ENCODE measurements around the gene COPS3. TPM values are rescaled to one million over a fixed set of nuclear protein-coding genes. Genes with fewer than 3 reads are reported as not detected.

The COPS3 gene
- total and polyA plus RNA-seq, 9 donors, result 38.1 to 68.8 (median 49.9) TPM

DNA sequence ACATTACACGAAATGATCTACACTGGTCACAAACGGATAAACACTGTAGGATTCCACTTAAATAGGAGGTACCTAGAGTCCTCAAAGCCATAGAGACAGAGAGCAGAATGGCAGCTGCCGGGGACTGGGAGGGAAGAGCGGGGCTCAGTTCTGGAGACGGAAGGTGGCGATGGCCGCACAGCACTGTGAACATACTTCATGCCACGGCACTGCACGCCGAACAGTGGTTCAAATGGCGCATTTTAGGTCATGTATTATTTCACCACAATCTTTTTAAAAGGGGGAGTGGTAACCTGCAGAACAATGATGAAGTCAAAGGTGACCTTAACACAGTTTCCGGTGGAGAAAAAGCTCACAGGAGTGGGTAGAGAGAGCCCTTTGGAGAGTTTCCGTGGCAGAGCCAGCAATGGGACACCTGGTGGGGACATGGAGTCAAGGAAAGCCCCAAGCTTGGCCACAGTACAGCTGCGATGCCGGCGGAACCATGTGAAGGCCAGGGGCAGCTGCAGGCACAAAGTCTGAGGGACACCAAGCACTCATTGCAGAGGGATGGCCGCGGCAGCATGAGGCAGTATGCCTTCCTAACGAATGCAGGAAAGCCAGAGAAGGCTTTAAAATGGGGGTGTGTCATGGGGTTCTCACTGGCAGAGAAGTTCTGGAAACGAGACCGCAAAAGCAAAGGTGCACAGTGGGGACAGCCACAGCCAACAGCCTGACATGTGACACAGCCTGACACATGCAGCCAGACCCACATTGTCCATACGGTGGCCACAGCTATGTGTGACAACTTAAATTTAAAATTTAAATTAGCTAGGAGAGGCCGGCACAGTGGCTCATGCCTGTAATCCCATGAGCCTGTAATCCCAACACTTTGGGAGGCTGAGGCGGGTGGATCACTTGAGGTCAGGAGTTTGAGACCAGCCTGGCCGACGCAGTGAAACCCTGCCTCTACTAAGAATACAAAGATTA is 51.3 kb downstream of the COPS3 start:
- no peaks in the 10 kb centered on the region for H3K27me3 ChIP-seq
- no peak for DNase-seq
- H3K27ac ChIP-seq, result no peak overlapping the region
- H3K9me3 ChIP-seq, result no peaks in the 10 kb centered on the region
- no peak overlapping the region for H3K4me3 ChIP-seq
- intact Hi-C loops (cut with DNase I), result loop anchor here in 2 of 4 donors (10.0 kb wide), 2 partner anchors 85 to 225 kb away; no protein-coding TSS in a partner anchor
- TF ChIP-seq POLR2A (IDR thresholded peaks at IDR 0.05) (no peak), EP300 (IDR thresholded peaks at IDR 0.05) (no peak)
- TF ChIP-seq, protein P1, sequence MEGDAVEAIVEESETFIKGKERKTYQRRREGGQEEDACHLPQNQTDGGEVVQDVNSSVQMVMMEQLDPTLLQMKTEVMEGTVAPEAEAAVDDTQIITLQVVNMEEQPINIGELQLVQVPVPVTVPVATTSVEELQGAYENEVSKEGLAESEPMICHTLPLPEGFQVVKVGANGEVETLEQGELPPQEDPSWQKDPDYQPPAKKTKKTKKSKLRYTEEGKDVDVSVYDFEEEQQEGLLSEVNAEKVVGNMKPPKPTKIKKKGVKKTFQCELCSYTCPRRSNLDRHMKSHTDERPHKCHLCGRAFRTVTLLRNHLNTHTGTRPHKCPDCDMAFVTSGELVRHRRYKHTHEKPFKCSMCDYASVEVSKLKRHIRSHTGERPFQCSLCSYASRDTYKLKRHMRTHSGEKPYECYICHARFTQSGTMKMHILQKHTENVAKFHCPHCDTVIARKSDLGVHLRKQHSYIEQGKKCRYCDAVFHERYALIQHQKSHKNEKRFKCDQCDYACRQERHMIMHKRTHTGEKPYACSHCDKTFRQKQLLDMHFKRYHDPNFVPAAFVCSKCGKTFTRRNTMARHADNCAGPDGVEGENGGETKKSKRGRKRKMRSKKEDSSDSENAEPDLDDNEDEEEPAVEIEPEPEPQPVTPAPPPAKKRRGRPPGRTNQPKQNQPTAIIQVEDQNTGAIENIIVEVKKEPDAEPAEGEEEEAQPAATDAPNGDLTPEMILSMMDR (IDR thresholded peaks at IDR 0.05), result no peak
- H3K4me1 ChIP-seq (ENCODE audit: insufficient read depth), result peaks cover 2% of the 10 kb centered on the region
- whole genome bisulfite sequencing, 3 donors, result 86 to 89% (median 87%) methylated on average over 26 of the region's 26 CpGs
- no peaks in the 10 kb centered on the region for H3K36me3 ChIP-seq

DNA sequence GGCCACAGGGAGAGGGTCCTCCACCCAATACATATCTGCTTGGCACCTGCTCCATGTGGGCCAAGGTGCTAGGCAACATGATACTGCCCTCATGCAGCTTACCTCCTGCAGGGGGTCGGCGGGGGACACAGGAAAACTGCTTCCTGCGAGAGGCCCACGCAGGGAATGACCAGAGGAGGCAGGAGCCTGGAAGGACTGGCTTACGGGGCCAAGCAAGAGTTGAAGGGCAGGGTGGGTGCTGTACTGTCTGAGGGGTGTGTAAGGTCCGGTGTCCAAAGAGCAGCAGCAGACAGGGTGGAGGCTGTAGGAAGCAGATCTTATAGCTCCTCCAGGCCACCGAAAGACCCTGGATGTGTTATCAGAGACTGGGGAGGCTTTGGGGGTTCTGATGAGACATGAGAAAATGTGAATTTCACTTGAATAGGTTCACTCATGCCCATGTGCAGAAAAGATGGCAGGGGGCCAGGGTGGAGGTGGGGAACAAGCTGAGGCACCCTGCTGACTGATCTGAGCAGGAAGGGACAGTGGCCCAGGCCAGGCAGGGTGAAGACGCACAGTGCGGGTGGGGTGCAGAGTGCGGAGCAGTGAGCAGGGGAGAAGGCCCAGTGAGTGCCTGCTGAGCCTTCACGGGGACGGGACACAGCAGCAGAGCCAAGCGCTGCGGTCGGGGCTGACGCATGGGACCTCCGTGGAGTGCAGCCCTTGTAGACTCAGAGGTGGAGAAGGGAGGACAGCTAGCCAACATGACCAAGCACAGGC is 52.3 kb downstream of the COPS3 start:
- TF ChIP-seq EP300 (IDR thresholded peaks at IDR 0.05) (no peak), POLR2A (IDR thresholded peaks at IDR 0.05) (no peak)
- TF ChIP-seq, protein P1 (IDR thresholded peaks at IDR 0.05), result no peak
- Histone ChIP-seq H3K9me3 (no peaks in the 10 kb centered on the region), H3K27me3 (no peaks in the 10 kb centered on the region), H3K27ac (no peak overlapping the region), H3K36me3 (no peaks in the 10 kb centered on the region), H3K4me3 (no peak overlapping the region), H3K4me1 (ENCODE audit: insufficient read depth) (no peaks in the 10 kb centered on the region)
- intact Hi-C loops (cut with DNase I), result no loop called here
- DNase-seq, result no peak
- WGBS, 3 donors, result 89 to 93% (median 90%) methylated on average over 17 of the region's 17 CpGs

DNA sequence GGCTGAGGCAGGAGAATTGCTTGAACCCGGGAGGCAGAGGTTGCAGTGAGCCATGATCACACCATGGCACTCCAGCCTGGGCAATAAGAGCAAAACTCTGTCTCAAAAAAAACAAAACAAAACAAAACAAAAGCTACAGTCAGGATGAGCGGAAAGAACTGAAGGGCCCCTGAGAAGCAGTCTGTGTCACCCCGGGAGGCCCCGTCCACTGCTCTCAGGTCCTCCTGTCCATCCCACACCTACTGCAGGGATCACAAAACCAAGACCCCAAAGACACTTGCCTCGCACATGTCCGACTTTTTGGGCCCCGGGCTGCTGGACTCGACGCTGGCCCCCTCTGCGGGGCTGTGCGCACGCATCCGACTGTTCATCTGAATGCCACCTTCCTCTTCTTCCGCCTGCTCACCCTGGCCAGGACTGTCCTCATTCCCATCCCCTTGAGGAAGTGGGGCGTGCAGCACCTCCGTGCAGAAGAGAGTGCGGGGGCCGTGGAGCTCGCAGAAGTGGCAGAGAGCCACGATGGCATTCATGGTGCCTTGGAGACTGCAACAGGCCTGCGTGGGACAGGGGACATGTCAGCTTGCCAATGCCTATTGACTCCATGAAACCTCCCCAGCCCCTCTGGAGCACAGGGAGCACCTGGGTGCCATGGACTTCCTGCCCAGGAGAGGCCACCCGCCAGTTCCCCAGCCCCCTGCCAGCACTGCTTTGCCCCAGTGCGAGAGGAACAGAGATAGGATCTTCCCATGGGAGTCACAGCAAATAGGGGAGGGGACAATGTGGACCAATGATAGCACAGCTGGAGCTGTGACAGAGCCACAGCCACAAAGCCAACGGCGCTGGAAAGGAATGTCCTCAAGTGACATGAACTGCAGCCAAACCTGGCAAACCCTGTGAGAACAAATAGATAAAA is 53.2 kb downstream of the COPS3 start:
- no peaks in the 10 kb centered on the region for H3K36me3 ChIP-seq
- TF ChIP-seq POLR2A (IDR thresholded peaks at IDR 0.05) (no peak), EP300 (IDR thresholded peaks at IDR 0.05) (no peak)
- TF ChIP-seq, protein P1 (IDR thresholded peaks at IDR 0.05), result no peak
- 85 to 87% (median 86%) methylated on average over 25 of the region's 25 CpGs for WGBS, 3 donors
- H3K4me1 ChIP-seq (ENCODE audit: insufficient read depth), result no peaks in the 10 kb centered on the region
- H3K27me3 ChIP-seq, result no peaks in the 10 kb centered on the region
- no peak for DNase-seq
- intact Hi-C loops (cut with DNase I), result no loop called here
- H3K27ac ChIP-seq, result no peak overlapping the region
- H3K4me3 ChIP-seq, result no peak overlapping the region
- no peaks in the 10 kb centered on the region for H3K9me3 ChIP-seq

All from ovary (tissue), 9 donors.